GM21381 (cell line): ENCODE results near the gene KIF20B.
"Not testable (repeated sequence)": the region's sequence is repeated elsewhere in the genome, so short reads cannot be mapped to it uniquely, and the experiment has no call there.

Experiments
- ATAC-seq: cut with Tn5 transposase; IDR thresholded peaks from one replicate; pipeline ENCODE4 v1.9.1; 2021; ENCODE audit warnings: mild to moderate bottlenecking, moderate library complexity; ENCODE audit not compliant: unreplicated experiment

The KIF20B gene

DNA sequence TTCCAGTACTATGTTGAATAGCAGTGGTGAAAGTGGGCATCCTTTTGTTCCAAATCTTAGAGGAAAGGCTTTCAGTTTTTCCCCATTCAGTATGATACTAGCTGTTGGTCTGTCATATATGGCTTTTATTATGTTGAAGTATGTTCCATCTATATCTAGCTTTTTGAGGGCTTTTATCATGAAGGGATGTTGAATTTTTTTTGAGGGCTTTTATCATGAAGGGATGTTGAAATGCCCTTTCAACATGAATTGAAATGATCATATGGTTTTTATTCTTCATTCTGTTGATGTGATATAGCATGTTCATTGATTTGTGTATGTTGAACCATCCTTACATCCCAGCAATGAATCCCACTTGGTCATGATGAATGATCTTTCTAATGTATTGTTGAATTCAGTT lies 75.3 kb downstream of the KIF20B start:
- no peak for ATAC-seq

DNA sequence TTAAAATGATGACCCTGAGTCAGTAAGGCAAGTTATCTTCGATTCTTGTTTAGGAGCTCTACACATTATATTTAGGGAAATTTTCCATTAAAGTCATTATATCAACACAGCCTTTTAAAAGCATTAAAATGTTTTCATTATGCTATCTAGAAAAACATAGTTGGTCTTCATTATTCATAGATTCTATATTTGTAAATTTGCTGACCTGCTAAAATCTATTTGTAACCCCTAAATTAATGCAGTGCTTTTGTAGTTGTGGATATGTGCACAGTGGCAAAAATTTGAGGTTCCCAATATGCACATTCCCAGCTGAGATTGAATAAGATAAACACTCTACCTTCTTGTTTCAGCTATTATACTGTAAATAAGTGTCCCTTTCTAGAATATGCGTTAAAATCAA lies 81.1 kb downstream of the KIF20B start:
- ATAC-seq: no peak

- ATAC-seq: no peak
Measured at GRCh38 chr10:89783406-89783805, 82.0 kb downstream of the KIF20B start.

DNA sequence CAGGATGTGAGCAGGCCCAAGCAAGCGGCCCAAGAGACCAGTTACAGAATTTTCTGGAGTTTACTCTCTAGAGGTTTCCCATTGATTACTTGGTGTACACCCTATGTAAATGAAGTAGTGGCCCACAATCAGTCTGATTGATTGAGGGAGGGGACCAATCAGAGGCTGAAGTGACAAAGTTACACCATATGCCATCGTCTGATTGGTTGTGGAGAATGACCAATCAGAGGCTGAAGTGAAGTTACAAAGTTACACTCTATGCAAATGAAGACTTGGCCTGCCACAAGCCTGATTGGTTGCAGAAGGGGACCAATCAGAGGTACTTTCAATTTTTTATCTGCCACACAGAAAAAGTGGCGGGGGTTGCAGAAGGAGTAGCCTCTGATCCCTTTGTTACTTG lies 83.7 kb downstream of the KIF20B start:
- ATAC-seq: no peak

- ATAC-seq: no peak
Measured at GRCh38 chr10:89789188-89789877, 87.9 kb downstream of the KIF20B start.

- no peak for ATAC-seq
Measured at GRCh38 chr10:89792187-89792586, 90.8 kb downstream of the KIF20B start.

DNA sequence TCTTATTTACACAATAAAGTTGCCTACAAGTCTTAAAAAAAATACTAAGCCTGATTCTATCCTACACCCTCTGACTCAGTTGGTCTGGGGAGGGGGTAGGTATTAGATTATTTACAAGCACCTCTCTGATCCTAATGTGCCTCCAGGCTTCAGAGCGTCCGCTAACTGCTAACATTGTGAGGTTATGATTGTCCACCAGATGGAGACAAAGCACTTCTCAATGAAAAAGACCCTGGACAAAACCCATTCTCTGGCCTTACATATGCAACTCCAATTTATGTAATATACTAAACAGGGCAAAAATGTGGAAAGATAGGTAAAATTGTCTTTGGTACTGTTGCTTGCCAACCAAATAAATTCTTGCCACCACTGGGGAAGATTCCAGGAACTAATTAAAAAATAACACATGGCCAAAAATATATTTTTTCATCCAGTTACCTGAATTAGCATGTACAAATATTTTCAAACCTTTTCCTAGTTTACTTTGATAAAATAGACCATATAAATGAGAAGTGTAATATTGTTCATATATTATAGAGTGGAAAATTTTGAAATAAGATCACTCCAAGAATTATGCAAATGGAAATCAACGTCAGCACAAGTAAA lies 92.4 kb downstream of the KIF20B start:
- peak; percentile 84 for ATAC-seq

GRCh38 chr10:89795840-89796239 lies 94.5 kb downstream of the KIF20B start:
- peak; percentile 49 for ATAC-seq

GRCh38 chr10:89798092-89798491 lies 96.7 kb downstream of the KIF20B start:
- ATAC-seq: no peak

DNA sequence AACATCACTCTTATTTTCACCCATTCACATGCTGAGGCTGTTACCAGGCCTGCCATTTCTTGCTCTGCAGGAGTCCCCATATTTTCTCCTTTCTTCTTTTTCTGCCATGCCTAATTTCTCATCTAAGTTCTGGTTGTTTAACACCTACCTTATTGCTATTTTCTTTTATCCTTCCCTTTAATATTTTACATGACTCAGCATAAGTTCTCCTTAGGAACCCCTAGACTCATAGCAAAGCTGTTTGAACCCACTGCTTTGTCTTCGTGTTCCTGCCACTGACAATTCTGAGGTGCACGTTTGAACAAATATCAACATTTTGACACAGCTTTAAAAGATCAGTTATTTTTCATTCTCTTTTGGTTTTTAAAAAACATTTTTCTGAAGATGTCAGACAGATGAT lies 98.2 kb downstream of the KIF20B start:
- ATAC-seq: no peak

DNA sequence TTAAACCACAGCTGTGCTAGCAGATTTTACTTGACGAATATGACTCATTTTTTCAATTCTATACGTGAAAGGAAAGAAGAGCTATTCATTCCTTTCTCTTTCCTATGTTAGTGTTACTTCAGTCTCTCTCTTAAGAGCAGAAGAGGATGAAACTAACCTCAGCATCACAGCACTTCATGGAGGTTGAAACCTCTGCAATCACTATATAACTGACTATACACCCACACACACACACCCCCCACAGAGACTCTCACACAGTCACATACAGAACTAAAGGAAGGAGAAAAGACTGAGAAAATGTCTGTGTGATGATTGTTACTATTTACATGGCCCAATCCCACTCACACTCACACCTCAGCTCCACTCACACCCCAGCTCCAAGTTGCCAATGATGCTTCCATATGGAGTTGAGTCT lies 104.2 kb downstream of the KIF20B start:
- ATAC-seq: peak; percentile 92

- no peak for ATAC-seq
Measured at GRCh38 chr10:89808842-89809241, 107.5 kb downstream of the KIF20B start.

DNA sequence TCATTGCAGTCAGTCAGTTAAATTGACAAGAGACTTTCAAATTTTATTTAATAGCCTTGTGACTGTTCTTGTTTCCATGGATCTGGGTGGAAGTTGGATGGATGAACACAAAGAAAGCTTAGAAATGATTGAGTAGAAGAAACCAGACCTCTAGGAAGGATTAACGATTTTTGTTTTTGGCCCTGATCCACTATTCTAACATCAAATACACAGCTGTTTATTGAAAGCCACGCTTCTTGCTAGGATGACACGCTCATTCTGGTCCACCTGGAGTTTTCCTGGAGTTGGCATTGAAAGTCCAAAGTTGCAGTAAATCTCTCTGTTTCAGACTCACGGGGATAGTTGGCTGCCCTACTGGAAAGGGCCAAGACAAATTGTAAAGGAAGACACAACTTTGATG lies 108.4 kb downstream of the KIF20B start:
- ATAC-seq: no peak

DNA sequence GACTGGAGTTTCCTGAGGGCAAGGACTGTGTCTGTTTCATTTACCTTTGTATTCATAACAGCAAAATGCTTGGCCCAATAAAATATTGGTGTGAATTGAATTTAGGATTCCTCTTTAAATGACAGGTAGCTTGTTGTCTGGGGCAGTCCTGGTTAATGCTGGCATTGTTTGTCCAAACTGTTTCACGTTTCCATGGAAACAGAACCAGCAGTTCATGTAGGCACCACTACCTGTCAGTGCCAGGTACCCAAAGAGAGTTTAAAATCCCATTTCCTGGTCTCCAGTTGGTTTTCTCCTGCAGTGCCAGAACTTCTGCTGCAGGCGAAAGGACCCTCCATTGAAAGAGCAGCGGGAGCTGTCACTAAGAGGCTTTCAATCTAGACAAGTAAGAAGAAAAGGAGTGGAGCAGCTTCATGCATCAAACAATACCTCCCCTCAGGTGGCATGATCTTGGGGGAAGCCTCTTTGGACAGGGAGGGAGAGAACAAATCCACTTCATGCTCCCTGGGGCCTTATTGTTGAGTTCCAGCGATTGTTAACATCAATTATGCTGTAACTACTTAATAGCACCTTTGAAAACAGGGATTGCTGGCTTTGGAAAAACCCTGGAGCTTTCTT lies 109.6 kb downstream of the KIF20B start:
- ATAC-seq: no peak

DNA sequence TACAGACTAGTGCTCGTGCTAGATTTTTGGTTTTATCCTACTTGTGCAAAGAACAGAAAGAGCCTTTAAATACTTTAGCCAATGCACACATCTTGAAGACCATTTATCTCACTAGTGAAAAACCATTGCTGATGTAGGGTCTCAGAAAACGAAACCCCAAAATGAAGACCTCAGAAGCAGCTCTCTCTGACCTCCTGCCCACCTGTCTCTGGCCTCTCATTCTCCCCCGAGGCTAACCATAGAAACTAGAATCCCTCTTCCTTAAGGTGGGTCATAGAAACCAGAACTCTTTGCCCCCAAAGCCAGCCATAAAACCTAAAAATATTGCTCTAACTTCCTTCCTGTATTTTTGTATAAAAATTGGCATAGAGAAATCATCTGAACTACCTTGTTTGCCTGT lies 112.2 kb downstream of the KIF20B start:
- ATAC-seq: no peak

GRCh38 chr10:89814278-89814677 lies 112.9 kb downstream of the KIF20B start:
- no peak for ATAC-seq

GRCh38 chr10:89815049-89815853 lies 113.9 kb downstream of the KIF20B start:
- ATAC-seq: no peak

DNA sequence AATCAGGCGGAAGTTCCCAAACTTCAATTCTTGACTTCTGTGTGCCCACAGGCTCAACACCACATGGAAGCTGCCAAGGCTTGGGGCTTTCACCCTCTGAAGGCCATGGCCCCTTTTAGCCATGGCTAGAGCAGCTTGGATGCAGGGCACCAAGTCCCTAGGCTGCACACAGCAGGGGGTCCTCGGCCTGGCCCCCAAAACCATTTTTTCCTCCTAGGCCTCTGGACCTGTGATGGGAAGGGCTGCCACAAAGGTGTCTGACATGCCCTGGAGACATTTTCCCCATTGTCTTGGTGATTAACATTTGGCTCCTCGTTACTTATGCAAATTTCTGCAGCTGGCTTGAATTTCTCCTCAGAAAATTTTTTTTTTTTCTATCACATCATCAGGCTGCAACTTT lies 117.6 kb downstream of the KIF20B start:
- not testable (repeated sequence) for ATAC-seq
